GM19438 (cell line): ENCODE results near the gene EXD3.
"Not testable (repeated sequence)": the region's sequence is repeated elsewhere in the genome, so short reads cannot be mapped to it uniquely, and the experiment has no call there.

Experiments
- ATAC-seq: cut with Tn5 transposase; IDR thresholded peaks from one replicate; pipeline ENCODE4 v1.9.1; 2021; ENCODE audit warnings: low read depth; ENCODE audit not compliant: unreplicated experiment

The EXD3 gene

GRCh38 chr9:137266585-137267453 lies 156.1 kb downstream of the EXD3 start:
- no peak for ATAC-seq

GRCh38 chr9:137266162-137266527 lies 156.8 kb downstream of the EXD3 start:
- ATAC-seq = no peak

- ATAC-seq = no peak
Measured at GRCh38 chr9:137265496-137266161, 157.3 kb downstream of the EXD3 start.

- no peak for ATAC-seq
Measured at GRCh38 chr9:137264067-137264466, 158.9 kb downstream of the EXD3 start.

GRCh38 chr9:137263506-137263905 lies 159.5 kb downstream of the EXD3 start:
- no peak for ATAC-seq

- no peak for ATAC-seq
Measured at GRCh38 chr9:137262909-137263285, 160.1 kb downstream of the EXD3 start.

- ATAC-seq = not testable (repeated sequence)
Measured at GRCh38 chr9:137262173-137262908, 160.6 kb downstream of the EXD3 start.
